ENCODE measurements around the gene PTPRT.

- TF ChIP-seq POLR2A (IDR thresholded peaks at IDR 0.05), result no peak
- peak in 2 of 4 experiments; percentile 26 to 50 for TF ChIP-seq CTCF (IDR thresholded peaks at IDR 0.05)
These were observed 658.8 kb downstream of the PTPRT start for GRCh38 chr20:42530855-42531448.

Measured in uterus (tissue), 2 donors.